Mucosa of stomach (tissue), 1 donor: ENCODE results near the gene ABHD5.
A peak's percentile ranks its signal among the peaks of the same experiment; 100 is the strongest.
"Not testable (repeated sequence)": the region's sequence is repeated elsewhere in the genome, so short reads cannot be mapped to it uniquely, and the experiment has no call there.

Experiments
- H3K27me3 ChIP-seq: one replicate; pipeline ENCODE4 v1.7.0; 2013; ENCODE audit warnings: mild to moderate bottlenecking, low read length; ENCODE audit not compliant: control insufficient read depth, insufficient read depth
- H3K36me3 ChIP-seq: one replicate; pipeline ENCODE4 v1.7.0; 2013; ENCODE audit warnings: low read length; ENCODE audit not compliant: control insufficient read depth, insufficient read depth
- H3K4me1 ChIP-seq: one replicate; pipeline ENCODE4 v1.7.0; 2013; ENCODE audit warnings: mild to moderate bottlenecking, low read length; ENCODE audit not compliant: control insufficient read depth, insufficient read depth
- H3K4me3 ChIP-seq: one replicate; pipeline ENCODE4 v1.7.0; 2013; ENCODE audit warnings: low read length
- H3K9ac ChIP-seq: one replicate; pipeline ENCODE4 v1.7.0; 2013; ENCODE audit warnings: mild to moderate bottlenecking, low read length, moderate library complexity
- H3K9me3 ChIP-seq: one replicate; pipeline ENCODE4 v1.7.0; 2013; ENCODE audit warnings: mild to moderate bottlenecking, low read length, moderate library complexity; ENCODE audit not compliant: control insufficient read depth
- donor health status: Pancreatic carcinoma.

The ABHD5 gene

DNA sequence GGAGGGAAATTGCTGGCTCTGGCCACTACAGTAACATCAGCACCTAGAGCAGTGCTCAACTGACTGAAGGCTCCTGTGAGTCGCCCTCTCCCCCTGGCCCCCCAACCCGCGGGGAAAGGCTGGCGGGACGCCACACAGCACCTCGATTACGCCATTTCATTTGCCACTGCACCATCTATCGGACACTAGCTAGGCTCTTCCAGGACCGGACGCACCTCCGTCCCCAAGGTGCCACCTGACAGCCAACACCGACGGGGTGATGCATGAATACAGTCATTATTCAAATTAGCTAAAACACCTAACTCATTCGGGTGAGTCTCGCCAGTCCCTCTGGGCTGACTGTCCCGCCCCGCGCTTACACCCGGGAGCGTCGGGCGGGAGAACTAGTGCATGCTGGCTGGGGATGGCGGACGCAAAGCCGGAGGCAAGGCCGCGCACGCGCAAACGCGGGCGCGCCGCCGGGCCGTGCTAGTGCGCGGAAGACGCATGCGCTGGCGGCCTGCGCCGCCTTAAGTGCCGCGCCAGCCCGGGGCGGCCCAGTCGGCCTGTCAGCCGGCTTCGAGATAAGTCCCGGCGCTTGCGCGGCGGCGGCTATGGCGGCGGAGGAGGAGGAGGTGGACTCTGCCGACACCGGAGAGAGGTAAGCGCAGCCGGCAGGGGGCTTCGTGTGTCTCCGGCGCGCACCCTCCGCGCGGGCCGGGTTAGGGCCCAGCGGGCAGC is at the start of gene ABHD5:
ABHD5 (plus strand) TSS at position 539 of the 720 bp plus-strand sequence; CDS start at position 594, 55 bp downstream.
- Histone ChIP-seq H3K36me3 (no peaks in the 10 kb centered on the region), H3K9me3 (no peaks in the 10 kb centered on the region), H3K4me3 (peak within 1 kb of the TSS; percentile 57), H3K27me3 (no peaks in the 10 kb centered on the region), H3K9ac (peak within 1 kb of the TSS; percentile 94), H3K4me1 (peaks cover 36% of the 10 kb centered on the region)

GRCh38 chr3:43641306-43642114 is 49.2 kb upstream of the ABHD5 start:
- Histone ChIP-seq H3K27me3 (no peaks in the 10 kb centered on the region), H3K36me3 (no peaks in the 10 kb centered on the region), H3K4me1 (peaks cover 14% of the 10 kb centered on the region), H3K9ac (no peak overlapping the region), H3K9me3 (no peaks in the 10 kb centered on the region), H3K4me3 (no peak overlapping the region)

DNA sequence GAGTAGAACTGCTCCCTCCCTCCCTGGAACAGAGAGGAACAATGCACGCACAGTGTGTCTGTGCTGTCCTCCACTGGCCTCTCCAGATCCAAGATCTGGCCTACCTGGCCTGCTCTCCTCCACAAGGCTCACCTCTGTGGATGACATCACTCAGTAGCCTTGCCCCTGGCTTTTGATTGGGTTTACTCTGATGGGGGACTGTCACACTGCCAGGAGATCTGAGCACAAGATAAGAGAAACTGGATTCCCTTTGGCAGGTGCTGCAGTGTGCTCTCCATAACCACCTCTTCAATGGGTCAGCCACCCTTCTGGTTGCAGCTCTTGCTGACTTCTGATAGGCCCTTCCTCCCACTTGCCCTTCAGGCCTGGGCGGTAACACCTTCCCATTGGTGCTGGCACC is 46.3 kb upstream of the ABHD5 start:
- Histone ChIP-seq H3K4me3 (no peak overlapping the region), H3K36me3 (no peaks in the 10 kb centered on the region), H3K9ac (no peak overlapping the region), H3K4me1 (peaks cover 6% of the 10 kb centered on the region), H3K9me3 (no peaks in the 10 kb centered on the region), H3K27me3 (no peaks in the 10 kb centered on the region)

- Histone ChIP-seq H3K27me3 (no peaks in the 10 kb centered on the region), H3K9me3 (no peaks in the 10 kb centered on the region), H3K4me3 (no peak overlapping the region), H3K4me1 (peaks cover 5% of the 10 kb centered on the region), H3K36me3 (no peaks in the 10 kb centered on the region), H3K9ac (no peak overlapping the region)
These were observed 43.2 kb upstream of the ABHD5 start for GRCh38 chr3:43647331-43648166.

DNA sequence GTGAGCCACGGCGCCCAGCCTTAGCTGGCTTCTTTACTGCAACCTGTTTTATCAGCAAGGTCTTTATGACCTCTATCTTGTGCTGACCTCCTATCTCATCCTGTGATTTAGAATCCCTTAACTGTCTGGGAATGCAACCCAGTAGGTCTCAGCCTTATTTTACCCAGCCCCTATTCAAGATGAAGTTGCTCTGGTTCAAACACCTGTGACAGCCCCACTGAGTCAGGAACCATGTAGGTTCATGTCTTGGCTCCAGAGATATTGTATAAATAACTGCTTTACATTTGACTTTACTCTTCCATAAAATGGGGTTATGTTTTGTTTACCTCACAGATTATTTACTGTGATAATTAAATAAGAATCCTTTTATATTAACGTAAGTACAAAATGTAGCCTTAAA is 41.8 kb upstream of the ABHD5 start:
- Histone ChIP-seq H3K4me1 (peaks cover 5% of the 10 kb centered on the region), H3K36me3 (no peaks in the 10 kb centered on the region), H3K27me3 (no peaks in the 10 kb centered on the region), H3K4me3 (no peak overlapping the region), H3K9ac (no peak overlapping the region), H3K9me3 (no peaks in the 10 kb centered on the region)

GRCh38 chr3:43649365-43649968 is 41.3 kb upstream of the ABHD5 start:
- peaks cover 5% of the 10 kb centered on the region for H3K4me1 ChIP-seq
- H3K9ac ChIP-seq = peak overlapping the region; percentile 57
- H3K4me3 ChIP-seq = peak overlapping the region; percentile 47
- H3K27me3 ChIP-seq = no peaks in the 10 kb centered on the region
- no peaks in the 10 kb centered on the region for H3K9me3 ChIP-seq
- no peaks in the 10 kb centered on the region for H3K36me3 ChIP-seq

DNA sequence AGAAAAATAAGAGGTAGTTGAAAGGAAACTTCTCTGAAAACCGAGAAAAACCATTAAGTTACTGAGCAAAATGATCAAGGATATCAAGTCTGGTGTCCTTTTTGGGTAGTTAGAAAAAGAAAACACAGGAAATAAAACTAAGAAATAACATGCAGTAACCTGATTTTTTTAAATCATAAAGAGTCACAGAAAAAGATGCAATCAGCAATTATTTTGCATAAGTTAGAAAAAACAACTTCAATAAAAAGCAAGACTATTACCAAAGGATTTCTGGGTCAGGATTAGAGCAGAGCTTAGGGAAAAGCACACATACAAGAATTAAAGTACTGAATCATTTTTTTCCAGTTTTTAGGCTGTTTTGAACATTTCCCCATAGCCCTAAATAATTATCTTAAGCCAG is 40.4 kb upstream of the ABHD5 start:
- H3K9me3 ChIP-seq = no peaks in the 10 kb centered on the region
- no peaks in the 10 kb centered on the region for H3K27me3 ChIP-seq
- no peaks in the 10 kb centered on the region for H3K36me3 ChIP-seq
- H3K4me1 ChIP-seq = peaks cover 5% of the 10 kb centered on the region
- no peak overlapping the region for H3K9ac ChIP-seq
- no peak overlapping the region for H3K4me3 ChIP-seq

GRCh38 chr3:43656390-43656789 is 34.3 kb upstream of the ABHD5 start:
- not testable (repeated sequence) for H3K36me3 ChIP-seq, H3K4me3 ChIP-seq, H3K9ac ChIP-seq, H3K4me1 ChIP-seq, H3K9me3 ChIP-seq, H3K27me3 ChIP-seq

- Histone ChIP-seq H3K36me3 (no peaks in the 10 kb centered on the region), H3K9me3 (no peaks in the 10 kb centered on the region), H3K9ac (no peak overlapping the region), H3K27me3 (no peaks in the 10 kb centered on the region), H3K4me3 (no peak overlapping the region), H3K4me1 (no peaks in the 10 kb centered on the region)
These were observed 31.4 kb upstream of the ABHD5 start for GRCh38 chr3:43659250-43659880.

- H3K4me1 ChIP-seq, H3K4me3 ChIP-seq, H3K27me3 ChIP-seq, H3K9me3 ChIP-seq, H3K36me3 ChIP-seq, H3K9ac ChIP-seq: not testable (repeated sequence)
These were observed 29.4 kb upstream of the ABHD5 start for GRCh38 chr3:43661376-43661775.

GRCh38 chr3:43665011-43665410 is 25.7 kb upstream of the ABHD5 start:
- not testable (repeated sequence) for H3K36me3 ChIP-seq, H3K9ac ChIP-seq, H3K4me1 ChIP-seq, H3K9me3 ChIP-seq, H3K4me3 ChIP-seq, H3K27me3 ChIP-seq
